ENCODE measurements around the gene ANAPC15. TPM values are rescaled to one million over a fixed set of nuclear protein-coding genes. Genes with fewer than 3 reads are reported as not detected.

The ANAPC15 gene
- total RNA-seq, 4 donors from 2014 or later: 21.5 to 49.6 (median 39.7) TPM

DNA sequence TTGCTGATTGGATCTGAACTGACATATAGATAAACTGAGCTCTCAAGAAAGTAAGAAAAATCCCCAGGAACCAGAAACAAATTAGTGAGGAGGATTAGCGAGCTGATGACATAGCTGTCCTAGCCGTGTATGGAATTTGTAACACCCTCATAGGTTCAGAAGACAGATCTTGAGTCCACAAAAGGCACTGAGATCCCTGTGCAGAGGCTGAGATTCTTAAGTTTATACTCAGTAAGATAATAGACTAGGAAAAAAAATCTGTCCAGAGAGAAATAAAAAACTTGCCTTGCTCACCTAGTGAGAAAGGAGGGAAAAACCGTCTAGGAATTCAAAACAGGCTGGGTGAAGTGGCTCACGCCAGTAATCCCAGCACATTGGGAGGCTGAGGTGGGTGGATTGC is 36.7 kb downstream of the ANAPC15 start:
- TF ChIP-seq, protein P1, sequence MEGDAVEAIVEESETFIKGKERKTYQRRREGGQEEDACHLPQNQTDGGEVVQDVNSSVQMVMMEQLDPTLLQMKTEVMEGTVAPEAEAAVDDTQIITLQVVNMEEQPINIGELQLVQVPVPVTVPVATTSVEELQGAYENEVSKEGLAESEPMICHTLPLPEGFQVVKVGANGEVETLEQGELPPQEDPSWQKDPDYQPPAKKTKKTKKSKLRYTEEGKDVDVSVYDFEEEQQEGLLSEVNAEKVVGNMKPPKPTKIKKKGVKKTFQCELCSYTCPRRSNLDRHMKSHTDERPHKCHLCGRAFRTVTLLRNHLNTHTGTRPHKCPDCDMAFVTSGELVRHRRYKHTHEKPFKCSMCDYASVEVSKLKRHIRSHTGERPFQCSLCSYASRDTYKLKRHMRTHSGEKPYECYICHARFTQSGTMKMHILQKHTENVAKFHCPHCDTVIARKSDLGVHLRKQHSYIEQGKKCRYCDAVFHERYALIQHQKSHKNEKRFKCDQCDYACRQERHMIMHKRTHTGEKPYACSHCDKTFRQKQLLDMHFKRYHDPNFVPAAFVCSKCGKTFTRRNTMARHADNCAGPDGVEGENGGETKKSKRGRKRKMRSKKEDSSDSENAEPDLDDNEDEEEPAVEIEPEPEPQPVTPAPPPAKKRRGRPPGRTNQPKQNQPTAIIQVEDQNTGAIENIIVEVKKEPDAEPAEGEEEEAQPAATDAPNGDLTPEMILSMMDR (IDR thresholded peaks at IDR 0.05): no peak
- TF ChIP-seq POLR2A (IDR thresholded peaks at IDR 0.05): no peak
- Histone ChIP-seq H3K27ac (no peak overlapping the region), H3K27me3 (no peaks in the 10 kb centered on the region), H3K4me1 (peaks cover 24 to 25% of the 10 kb centered on the region in 2 donors), H3K36me3 (no peaks in the 10 kb centered on the region), H3K9me3 (no peaks in the 10 kb centered on the region), H3K4me3 (replicated peaks in 1 of 3) (no peak overlapping the region)
- no peak for DNase-seq
- 88 to 94% methylated on average over 4 of the region's 4 CpGs for WGBS, 2 donors
- intact Hi-C loops (cut with DNase I): no loop called here

DNA sequence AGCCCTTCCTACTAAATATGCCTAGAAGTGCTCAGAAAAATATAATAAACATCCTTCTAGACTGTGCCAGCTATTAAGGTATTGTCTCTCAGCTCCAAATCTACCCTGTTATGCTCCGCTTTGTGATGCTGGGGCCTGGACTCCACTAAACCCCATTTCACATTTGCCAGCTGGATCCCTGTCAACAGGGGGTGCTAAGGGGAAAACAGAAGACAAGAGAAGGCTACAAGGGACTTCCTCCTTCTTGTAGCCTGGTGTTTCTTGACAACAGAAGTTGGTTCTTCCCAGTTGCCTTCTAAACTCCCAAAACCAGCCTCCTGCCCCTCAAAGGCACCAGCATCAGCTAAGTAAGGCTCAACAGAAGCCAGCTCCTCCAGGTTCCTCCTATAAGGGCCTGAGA is 37.4 kb downstream of the ANAPC15 start:
- TF ChIP-seq POLR2A (IDR thresholded peaks at IDR 0.05): no peak
- TF ChIP-seq, protein P1 (IDR thresholded peaks at IDR 0.05): no peak
- Histone ChIP-seq H3K27ac (no peak overlapping the region), H3K9me3 (no peaks in the 10 kb centered on the region), H3K4me3 (replicated peaks in 1 of 3) (no peak overlapping the region), H3K4me1 (peaks cover 30 to 32% of the 10 kb centered on the region in 2 donors), H3K27me3 (no peaks in the 10 kb centered on the region), H3K36me3 (no peaks in the 10 kb centered on the region)
- intact Hi-C loops (cut with DNase I): no loop called here
- WGBS, 2 donors: 83 to 94% methylated on average over 1 of the region's 1 CpG
- no peak for DNase-seq

DNA sequence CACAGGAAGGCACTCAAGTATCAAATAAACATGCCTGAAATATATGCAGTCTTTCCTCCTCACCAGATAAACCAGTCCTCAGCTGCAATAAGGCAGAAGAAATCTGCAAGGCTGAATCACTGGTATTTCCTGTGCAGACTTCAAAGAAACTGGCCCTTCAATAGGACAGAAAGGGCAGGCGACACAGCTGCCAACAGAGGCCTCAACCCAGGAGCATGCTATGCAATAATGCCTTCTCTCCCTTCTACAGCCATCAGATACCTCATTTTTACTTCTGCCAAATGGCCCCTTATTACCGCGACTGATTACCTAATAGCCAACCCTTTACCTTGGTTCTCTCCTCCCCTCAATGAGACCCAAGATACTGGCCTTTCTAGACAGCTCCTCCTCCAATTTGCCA is 40.1 kb downstream of the ANAPC15 start:
- DNase-seq: peak; percentile 23 to 41
- 67 to 73% methylated on average over 3 of the region's 3 CpGs for WGBS, 2 donors
- H3K27ac ChIP-seq: peak overlapping the region; percentile 19 to 47 (median 44)
- no peak for TF ChIP-seq POLR2A (IDR thresholded peaks at IDR 0.05)
- TF ChIP-seq, protein P1 (IDR thresholded peaks at IDR 0.05): no peak
- no peak overlapping the region for H3K4me3 ChIP-seq (replicated peaks in 1 of 3)
- H3K4me1 ChIP-seq: peaks cover 49 to 52% of the 10 kb centered on the region in 2 donors
- H3K27me3 ChIP-seq: no peaks in the 10 kb centered on the region
- H3K9me3 ChIP-seq: no peaks in the 10 kb centered on the region
- intact Hi-C loops (cut with DNase I): no loop called here
- H3K36me3 ChIP-seq: no peaks in the 10 kb centered on the region

DNA sequence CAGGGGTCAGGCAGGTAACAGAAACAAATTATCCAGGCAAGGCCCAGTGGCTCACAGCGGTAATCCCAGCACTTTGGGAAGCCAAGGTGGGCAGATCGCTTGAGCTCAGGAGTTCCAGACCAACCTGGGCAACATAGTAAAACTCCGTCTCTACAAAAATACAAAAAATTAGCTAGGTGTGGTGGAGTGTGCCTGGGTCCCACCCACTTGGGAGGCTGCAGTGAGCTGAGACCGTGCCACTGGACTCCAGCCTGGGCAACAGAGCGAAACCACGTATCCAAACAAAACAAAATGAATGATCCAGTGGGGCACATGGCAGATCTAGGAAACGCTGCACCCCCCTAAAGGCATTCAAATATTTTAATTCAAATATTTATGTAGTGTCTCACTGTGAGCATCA is 42.0 kb downstream of the ANAPC15 start:
- WGBS, 2 donors: 43 to 66% methylated on average over 7 of the region's 7 CpGs
- H3K4me1 ChIP-seq: peaks cover 60 to 67% of the 10 kb centered on the region in 2 donors
- TF ChIP-seq, protein P1 (IDR thresholded peaks at IDR 0.05): no peak
- TF ChIP-seq POLR2A (IDR thresholded peaks at IDR 0.05): no peak
- H3K27me3 ChIP-seq: no peaks in the 10 kb centered on the region
- peak overlapping the region; percentile 72 to 86 (median 84) for H3K27ac ChIP-seq
- H3K4me3 ChIP-seq (replicated peaks in 1 of 3): no peak overlapping the region
- intact Hi-C loops (cut with DNase I): no loop called here
- peak; percentile 77 to 83 for DNase-seq
- H3K36me3 ChIP-seq: no peaks in the 10 kb centered on the region
- no peaks in the 10 kb centered on the region for H3K9me3 ChIP-seq

DNA sequence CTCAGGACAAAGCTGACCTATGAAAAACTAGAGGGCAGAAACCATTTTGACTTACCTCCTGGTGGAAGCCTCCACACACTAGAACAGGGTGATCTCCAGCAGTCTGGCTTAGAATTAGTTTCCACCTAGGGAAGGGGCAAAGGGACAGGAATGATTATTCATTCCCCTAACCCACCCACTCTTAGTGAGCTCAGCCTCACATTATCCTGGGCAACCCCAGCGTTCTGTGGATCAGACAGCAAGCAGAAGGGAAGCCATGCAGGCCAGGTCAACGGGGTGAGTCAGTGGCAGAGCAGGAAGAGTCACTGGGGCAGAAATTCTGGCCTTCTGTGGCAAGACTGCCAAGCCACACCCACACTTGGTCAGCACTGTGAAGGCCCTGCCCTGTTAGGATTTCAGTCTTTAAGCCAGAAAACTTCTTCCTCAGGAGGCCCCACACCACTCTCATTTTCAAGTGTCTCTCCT is 42.7 kb downstream of the ANAPC15 start:
- DNase-seq: peak; percentile 88 to 89
- 0% methylated on average over 2 of the region's 2 CpGs for WGBS, 2 donors
- Histone ChIP-seq H3K4me3 (replicated peaks in 1 of 3) (no peak overlapping the region), H3K9me3 (no peaks in the 10 kb centered on the region), H3K27me3 (no peaks in the 10 kb centered on the region), H3K36me3 (no peaks in the 10 kb centered on the region), H3K27ac (peak overlapping the region; percentile 72 to 86 (median 84)), H3K4me1 (peaks cover 60 to 67% of the 10 kb centered on the region in 2 donors)
- intact Hi-C loops (cut with DNase I): no loop called here
- TF ChIP-seq, protein P1 (IDR thresholded peaks at IDR 0.05): no peak
- TF ChIP-seq POLR2A (IDR thresholded peaks at IDR 0.05): peak in 1 of 2 donors; percentile 36
